KG1 (cell line): Measurements from ENCODE around the gene EPHA2.
"Not testable (repeated sequence)": the region's sequence is repeated elsewhere in the genome, so short reads cannot be mapped to it uniquely, and the experiment has no call there.

Source experiments
- DNase-seq: peaks from one replicate; lab custom pipeline; 2025; lab: John Stamatoyannopoulos, UW

The EPHA2 gene

GRCh38 chr1:16119504-16119903, 36.4 kb downstream of the EPHA2 start:
- DNase-seq, result no peak

- no peak for DNase-seq
These were observed 37.2 kb downstream of the EPHA2 start for GRCh38 chr1:16118706-16119105.

- DNase-seq, result no peak
These were observed 37.9 kb downstream of the EPHA2 start for GRCh38 chr1:16117936-16118335.

GRCh38 chr1:16117369-16117768, 38.5 kb downstream of the EPHA2 start:
- no peak for DNase-seq

- DNase-seq, result no peak
These were observed 39.2 kb downstream of the EPHA2 start for GRCh38 chr1:16116625-16117024.

- DNase-seq, result no peak
These were observed 39.9 kb downstream of the EPHA2 start for GRCh38 chr1:16116002-16116401.

GRCh38 chr1:16115468-16115983, 40.3 kb downstream of the EPHA2 start:
- no peak for DNase-seq

- no peak for DNase-seq
These were observed 41.1 kb downstream of the EPHA2 start for GRCh38 chr1:16114527-16115467.

- no peak for DNase-seq
These were observed 43.0 kb downstream of the EPHA2 start for GRCh38 chr1:16112596-16113555.

GRCh38 chr1:16111771-16112595, 43.9 kb downstream of the EPHA2 start:
- DNase-seq, result no peak

GRCh38 chr1:16110884-16111283, 45.0 kb downstream of the EPHA2 start:
- no peak for DNase-seq

- DNase-seq, result no peak
These were observed 45.4 kb downstream of the EPHA2 start for GRCh38 chr1:16110456-16110855.

GRCh38 chr1:16109571-16109970, 46.3 kb downstream of the EPHA2 start:
- no peak for DNase-seq

- DNase-seq, result not testable (repeated sequence)
These were observed 48.8 kb downstream of the EPHA2 start for GRCh38 chr1:16107039-16107438.

GRCh38 chr1:16101623-16102022, 54.2 kb downstream of the EPHA2 start:
- no peak for DNase-seq

GRCh38 chr1:16099412-16099811, 56.5 kb downstream of the EPHA2 start:
- no peak for DNase-seq

- DNase-seq, result no peak
These were observed 60.4 kb downstream of the EPHA2 start for GRCh38 chr1:16095447-16095846.

- no peak for DNase-seq
These were observed 61.3 kb downstream of the EPHA2 start for GRCh38 chr1:16094453-16095158.

- DNase-seq, result no peak
These were observed 62.3 kb downstream of the EPHA2 start for GRCh38 chr1:16093611-16094010.

- no peak for DNase-seq
These were observed 62.9 kb downstream of the EPHA2 start for GRCh38 chr1:16092923-16093511.
